ENCODE results near the gene HPSE2. TPM values are rescaled to one million over a fixed set of nuclear protein-coding genes. Genes with fewer than 3 reads are reported as not detected.

Gene HPSE2
- total and polyA plus RNA-seq, 7 donors, result under 0.01 to 11.8 (median 4.8) TPM

DNA sequence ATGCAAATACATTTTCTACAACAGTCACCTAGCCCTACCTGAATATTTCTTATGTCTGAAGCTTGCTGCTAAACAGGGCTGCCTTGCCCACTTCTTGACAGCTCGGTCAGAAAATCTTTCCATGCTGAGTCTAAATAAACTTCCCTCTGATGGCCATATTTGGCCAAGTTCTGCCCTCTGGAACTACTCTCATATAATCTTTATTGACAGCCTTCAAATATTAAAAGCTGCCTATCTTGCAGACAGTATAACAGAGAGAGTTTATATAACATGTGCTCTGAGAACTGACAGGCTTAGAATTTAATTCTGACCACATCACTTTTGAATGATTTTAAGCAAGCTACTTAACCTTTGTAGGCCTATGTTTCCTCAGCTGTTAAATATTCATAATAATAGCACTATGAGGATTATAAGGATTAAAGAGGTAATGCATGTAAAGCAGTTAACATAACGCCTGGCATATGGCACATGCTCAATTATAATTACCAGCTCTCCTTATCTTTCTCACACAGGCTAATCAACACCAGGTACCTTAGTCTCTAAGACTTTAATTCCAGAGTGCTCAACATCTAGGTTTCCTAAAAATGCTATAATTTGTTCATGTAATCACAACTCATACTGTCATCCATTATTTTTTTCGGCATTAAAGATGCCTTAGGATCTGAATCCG is 334.1 kb downstream of the HPSE2 start:
- no peak overlapping the region for H3K27ac ChIP-seq
- no peak for DNase-seq
- intact Hi-C loops (cut with DNase I), result no loop called here
- H3K4me1 ChIP-seq, result no peaks in the 10 kb centered on the region
- 49 to 71% methylated on average over 4 of the region's 4 CpGs for WGBS, 2 donors
- no peaks in the 10 kb centered on the region for H3K36me3 ChIP-seq
- no peaks in the 10 kb centered on the region for H3K9me3 ChIP-seq
- TF ChIP-seq POLR2AphosphoS5 (IDR thresholded peaks at IDR 0.05), result no peak
- TF ChIP-seq, protein P1, sequence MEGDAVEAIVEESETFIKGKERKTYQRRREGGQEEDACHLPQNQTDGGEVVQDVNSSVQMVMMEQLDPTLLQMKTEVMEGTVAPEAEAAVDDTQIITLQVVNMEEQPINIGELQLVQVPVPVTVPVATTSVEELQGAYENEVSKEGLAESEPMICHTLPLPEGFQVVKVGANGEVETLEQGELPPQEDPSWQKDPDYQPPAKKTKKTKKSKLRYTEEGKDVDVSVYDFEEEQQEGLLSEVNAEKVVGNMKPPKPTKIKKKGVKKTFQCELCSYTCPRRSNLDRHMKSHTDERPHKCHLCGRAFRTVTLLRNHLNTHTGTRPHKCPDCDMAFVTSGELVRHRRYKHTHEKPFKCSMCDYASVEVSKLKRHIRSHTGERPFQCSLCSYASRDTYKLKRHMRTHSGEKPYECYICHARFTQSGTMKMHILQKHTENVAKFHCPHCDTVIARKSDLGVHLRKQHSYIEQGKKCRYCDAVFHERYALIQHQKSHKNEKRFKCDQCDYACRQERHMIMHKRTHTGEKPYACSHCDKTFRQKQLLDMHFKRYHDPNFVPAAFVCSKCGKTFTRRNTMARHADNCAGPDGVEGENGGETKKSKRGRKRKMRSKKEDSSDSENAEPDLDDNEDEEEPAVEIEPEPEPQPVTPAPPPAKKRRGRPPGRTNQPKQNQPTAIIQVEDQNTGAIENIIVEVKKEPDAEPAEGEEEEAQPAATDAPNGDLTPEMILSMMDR (IDR thresholded peaks at IDR 0.05), result no peak
- TF ChIP-seq EP300 (IDR thresholded peaks at IDR 0.05), result no peak
- no peak for TF ChIP-seq POLR2A (IDR thresholded peaks at IDR 0.05)
- no peak overlapping the region for H3K4me3 ChIP-seq
- no peaks in the 10 kb centered on the region for H3K27me3 ChIP-seq

DNA sequence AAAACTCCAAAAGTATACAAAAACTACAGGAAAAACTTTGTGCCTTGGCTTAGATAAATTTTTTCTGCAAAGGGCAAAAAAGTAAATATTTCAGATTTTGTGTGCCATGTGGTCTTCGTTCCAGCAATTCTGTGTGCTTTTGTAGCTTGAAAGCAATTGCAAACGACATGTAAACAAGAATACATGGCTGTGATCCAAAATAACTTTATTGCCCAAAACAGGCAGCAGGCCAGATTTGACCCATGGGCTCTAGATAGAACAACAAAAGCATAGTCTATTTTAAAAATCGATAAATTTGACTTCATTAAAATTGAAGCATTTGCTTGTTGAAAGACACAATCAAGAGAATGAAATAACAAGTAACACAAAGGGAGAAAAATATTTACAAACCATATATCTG is 336.6 kb downstream of the HPSE2 start:
- intact Hi-C loops (cut with DNase I), result no loop called here
- WGBS, 2 donors, result 10 to 54% methylated on average over 3 of the region's 3 CpGs
- Histone ChIP-seq H3K27me3 (no peaks in the 10 kb centered on the region), H3K9me3 (no peaks in the 10 kb centered on the region), H3K27ac (no peak overlapping the region), H3K4me1 (no peaks in the 10 kb centered on the region), H3K4me3 (no peak overlapping the region), H3K36me3 (no peaks in the 10 kb centered on the region)
- no peak for DNase-seq
- TF ChIP-seq, protein P1 (IDR thresholded peaks at IDR 0.05), result no peak
- no peak for TF ChIP-seq POLR2A (IDR thresholded peaks at IDR 0.05)
- TF ChIP-seq POLR2AphosphoS5 (IDR thresholded peaks at IDR 0.05), result no peak
- TF ChIP-seq EP300 (IDR thresholded peaks at IDR 0.05), result no peak

DNA sequence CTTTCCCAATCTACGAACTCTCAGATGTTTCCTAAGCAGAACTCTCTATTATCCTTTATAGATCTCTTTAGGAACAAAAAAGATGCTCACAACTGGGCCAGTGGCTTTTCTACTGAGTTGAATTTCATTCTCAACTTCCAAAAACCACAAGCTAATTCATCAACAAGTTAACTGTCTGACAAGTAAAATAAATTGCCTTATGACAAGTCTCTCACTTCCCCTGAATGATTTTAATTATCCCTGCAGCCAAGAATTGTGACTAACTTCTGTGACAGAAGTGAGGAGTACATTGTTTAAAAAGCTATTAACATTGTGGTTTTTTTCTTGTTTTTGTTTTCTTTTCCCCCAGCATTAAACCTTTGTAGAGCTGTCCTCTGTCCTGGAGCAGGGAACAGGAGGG is 343.1 kb downstream of the HPSE2 start:
- H3K27ac ChIP-seq, result no peak overlapping the region
- H3K4me3 ChIP-seq, result no peak overlapping the region
- H3K9me3 ChIP-seq, result no peaks in the 10 kb centered on the region
- WGBS, 2 donors, result 55 to 75% methylated on average over 1 of the region's 1 CpG
- intact Hi-C loops (cut with DNase I), result no loop called here
- H3K36me3 ChIP-seq, result no peaks in the 10 kb centered on the region
- TF ChIP-seq POLR2A (IDR thresholded peaks at IDR 0.05) (no peak), POLR2AphosphoS5 (IDR thresholded peaks at IDR 0.05) (no peak), EP300 (IDR thresholded peaks at IDR 0.05) (no peak)
- TF ChIP-seq, protein P1 (IDR thresholded peaks at IDR 0.05), result no peak
- no peaks in the 10 kb centered on the region for H3K27me3 ChIP-seq
- DNase-seq, result no peak
- H3K4me1 ChIP-seq, result no peaks in the 10 kb centered on the region

DNA sequence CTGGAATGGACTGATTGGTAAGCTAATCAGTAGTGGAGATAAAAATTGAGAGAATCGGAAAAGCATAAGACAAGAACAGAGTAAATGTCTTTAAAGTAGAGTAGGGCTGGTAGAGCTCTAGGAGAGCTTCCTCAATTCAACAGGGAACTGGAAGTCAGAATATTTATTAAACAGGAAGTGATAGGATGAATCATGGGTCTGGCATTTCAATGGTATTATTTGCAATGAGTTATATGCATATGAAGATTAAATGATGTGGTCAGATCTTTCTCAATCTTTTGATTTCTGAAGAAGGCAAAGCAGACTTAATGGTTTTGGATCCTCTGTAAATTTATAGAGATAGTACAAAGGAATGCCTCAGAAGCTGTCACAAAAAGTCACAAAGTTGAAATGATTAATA is 349.0 kb downstream of the HPSE2 start:
- Histone ChIP-seq H3K27ac (no peak overlapping the region), H3K27me3 (no peaks in the 10 kb centered on the region), H3K36me3 (no peaks in the 10 kb centered on the region), H3K4me1 (no peaks in the 10 kb centered on the region), H3K4me3 (no peak overlapping the region), H3K9me3 (no peaks in the 10 kb centered on the region)
- intact Hi-C loops (cut with DNase I), result no loop called here
- 84 to 85% methylated on average over 1 of the region's 1 CpG for WGBS, 2 donors
- no peak for TF ChIP-seq EP300 (IDR thresholded peaks at IDR 0.05)
- TF ChIP-seq POLR2A (IDR thresholded peaks at IDR 0.05), result no peak
- TF ChIP-seq, protein P1 (IDR thresholded peaks at IDR 0.05), result no peak
- no peak for DNase-seq

DNA sequence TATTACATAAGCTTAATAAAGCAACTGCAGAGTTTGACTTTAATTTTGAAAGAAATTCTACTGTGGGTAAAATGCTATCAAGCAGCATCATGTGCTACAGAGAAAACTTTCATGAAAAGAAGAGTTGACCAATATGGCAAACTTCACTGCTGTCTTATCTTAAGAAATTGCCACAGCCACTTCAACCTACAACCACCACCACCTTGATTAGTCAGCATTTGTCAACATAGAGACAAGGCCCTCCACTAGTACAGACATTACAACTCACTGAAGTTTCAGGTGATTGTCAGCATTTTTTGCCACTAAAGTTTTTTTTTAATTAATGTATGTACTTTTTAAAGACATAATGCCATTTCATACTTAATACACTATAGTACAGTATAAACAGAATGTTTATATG is 350.3 kb downstream of the HPSE2 start:
- H3K9me3 ChIP-seq, result no peaks in the 10 kb centered on the region
- intact Hi-C loops (cut with DNase I), result no loop called here
- H3K4me3 ChIP-seq, result no peak overlapping the region
- no peaks in the 10 kb centered on the region for H3K36me3 ChIP-seq
- H3K27me3 ChIP-seq, result no peaks in the 10 kb centered on the region
- no peak overlapping the region for H3K27ac ChIP-seq
- no peak for DNase-seq
- H3K4me1 ChIP-seq, result peaks cover 0 to 2% (median under 1%) of the 10 kb centered on the region in 4 donors
- TF ChIP-seq POLR2A (IDR thresholded peaks at IDR 0.05), result no peak
- TF ChIP-seq POLR2AphosphoS5 (IDR thresholded peaks at IDR 0.05), result no peak
- no peak for TF ChIP-seq EP300 (IDR thresholded peaks at IDR 0.05)
- TF ChIP-seq, protein P1 (IDR thresholded peaks at IDR 0.05), result no peak

Measured in sigmoid colon (tissue), 7 donors.